Naive thymus-derived CD8-positive, alpha-beta T cell (primary cell): ENCODE data around the gene EFS. TPM values are rescaled to one million over a fixed set of nuclear protein-coding genes. Genes with fewer than 3 reads are reported as not detected.
"Not testable (repeated sequence)": the region's sequence is repeated elsewhere in the genome, so short reads cannot be mapped to it uniquely, and the experiment has no call there.

Source experiments
- ATAC-seq, 2 donors: fragments of 150-1000 bp; cut with Tn5 transposase in 1 of 2; sonication (Bioruptor Pico), chemical (Tn5 transposase) in 1 of 2; 1 replicate in 1 of 2; 2 replicates in 1 of 2; pipeline ENCODE4 v1.10.0; 2021; ENCODE audit warnings: mild to moderate bottlenecking in 2 of 2, moderate library complexity in 2 of 2
- POLR2A ChIA-PET: fragments of 350-600 bp; sonication (Branson Sonifier 250); formaldehyde crosslinking; loops from one replicate; lab custom pipeline; 2021; ENCODE audit warnings: antibody characterized with exemption; lab: Charles Lee
- DNase-seq, 10 donors: peaks; one replicate each; pipeline versions ENCODE4 v3.0.0 to v3.0.0-alpha.2; 2020 to 2022
- H3K27ac Mint-ChIP-seq, 10 donors: one replicate each; pipeline ENCODE4 v1.8.0; 2020 to 2022; ENCODE audit warnings: mild to moderate bottlenecking in 10 of 10, mixed read lengths in 10 of 10, moderate library complexity in 4 of 10, inconsistent platforms in 1 of 10
- H3K27me3 Mint-ChIP-seq, 5 donors: one replicate each; pipeline ENCODE4 v1.8.0; 2021 to 2022; ENCODE audit warnings: mixed read lengths in 5 of 5
- H3K36me3 Mint-ChIP-seq, 3 donors: one replicate each; pipeline ENCODE4 v1.8.0; 2020 to 2022; ENCODE audit warnings: mixed read lengths in 3 of 3, mild to moderate bottlenecking in 2 of 3, inconsistent platforms in 1 of 3
- H3K4me1 Mint-ChIP-seq, 4 donors: one replicate each; pipeline ENCODE4 v1.8.0; 2021 to 2022; ENCODE audit warnings: mixed read lengths in 4 of 4
- H3K4me3 Mint-ChIP-seq, 10 donors: one replicate each; pipeline ENCODE4 v1.8.0; 2020 to 2022; ENCODE audit warnings: mild to moderate bottlenecking in 10 of 10, mixed read lengths in 10 of 10, moderate library complexity in 6 of 10, inconsistent platforms in 1 of 10
- H3K9me3 Mint-ChIP-seq, 9 donors: one replicate each; pipeline ENCODE4 v1.8.0; 2020 to 2022; ENCODE audit warnings: mixed read lengths in 9 of 9, mild to moderate bottlenecking in 3 of 9, inconsistent platforms in 1 of 9, moderate library complexity in 1 of 9
- polyA plus RNA-seq, 3 donors: library from polyadenylated mRNA; unstranded; fragments of 300-500 nt; fragmentation: Illumina TruSeq; gene quantifications; one replicate each; pipeline ENCODE4 v1.2.3, GENCODE V29; 2021
- total RNA-seq, 8 experiments: library from RNA in 2 of 8; stranded (reverse) in 2 of 8; gene quantifications; one replicate each; pipeline ENCODE4 v1.2.3 and lab custom pipeline; 2021 to 2026

EFS gene
- total and polyA plus RNA-seq, 5 experiments from 2014 or later, result not detected

GRCh38 chr14:23348297-23348655 is 16.7 kb downstream of the EFS start:
- H3K27ac Mint-ChIP-seq, result no peak overlapping the region

GRCh38 chr14:23347406-23348296 is 17.3 kb downstream of the EFS start:
- no peak for DNase-seq
- POLR2A ChIA-PET, result interaction anchor here (0.6 kb wide), 1 partner anchor 89 kb away, joined by 3 read pairs; no protein-coding TSS in a partner anchor
- peaks cover 0 to 4% (median 0%) of the 10 kb centered on the region in 3 donors for H3K36me3 Mint-ChIP-seq
- peaks cover 7 to 13% (median 10%) of the 10 kb centered on the region in 4 donors for H3K4me1 Mint-ChIP-seq
- H3K4me3 Mint-ChIP-seq, result no peak overlapping the region
- no peaks in the 10 kb centered on the region for H3K9me3 Mint-ChIP-seq
- no peak for ATAC-seq
- H3K27ac Mint-ChIP-seq, result peak overlapping the region in 2 of 10 donors; percentile 5 to 40
- peaks cover 0 to 26% (median 11%) of the 10 kb centered on the region in 5 donors for H3K27me3 Mint-ChIP-seq

More at GRCh38 chr14:23348297-23348655, 16.7 kb downstream of the EFS start:
- ATAC-seq, result no peak
- H3K36me3 Mint-ChIP-seq, result peaks cover 0 to 4% (median 0%) of the 10 kb centered on the region in 3 donors
- peaks cover 0 to 27% (median 11%) of the 10 kb centered on the region in 5 donors for H3K27me3 Mint-ChIP-seq
- H3K9me3 Mint-ChIP-seq, result no peaks in the 10 kb centered on the region
- no peak for DNase-seq
- no peak overlapping the region for H3K4me3 Mint-ChIP-seq
- H3K4me1 Mint-ChIP-seq, result peaks cover 13 to 18% (median 15%) of the 10 kb centered on the region in 4 donors
- POLR2A ChIA-PET, result no interaction called here

DNA sequence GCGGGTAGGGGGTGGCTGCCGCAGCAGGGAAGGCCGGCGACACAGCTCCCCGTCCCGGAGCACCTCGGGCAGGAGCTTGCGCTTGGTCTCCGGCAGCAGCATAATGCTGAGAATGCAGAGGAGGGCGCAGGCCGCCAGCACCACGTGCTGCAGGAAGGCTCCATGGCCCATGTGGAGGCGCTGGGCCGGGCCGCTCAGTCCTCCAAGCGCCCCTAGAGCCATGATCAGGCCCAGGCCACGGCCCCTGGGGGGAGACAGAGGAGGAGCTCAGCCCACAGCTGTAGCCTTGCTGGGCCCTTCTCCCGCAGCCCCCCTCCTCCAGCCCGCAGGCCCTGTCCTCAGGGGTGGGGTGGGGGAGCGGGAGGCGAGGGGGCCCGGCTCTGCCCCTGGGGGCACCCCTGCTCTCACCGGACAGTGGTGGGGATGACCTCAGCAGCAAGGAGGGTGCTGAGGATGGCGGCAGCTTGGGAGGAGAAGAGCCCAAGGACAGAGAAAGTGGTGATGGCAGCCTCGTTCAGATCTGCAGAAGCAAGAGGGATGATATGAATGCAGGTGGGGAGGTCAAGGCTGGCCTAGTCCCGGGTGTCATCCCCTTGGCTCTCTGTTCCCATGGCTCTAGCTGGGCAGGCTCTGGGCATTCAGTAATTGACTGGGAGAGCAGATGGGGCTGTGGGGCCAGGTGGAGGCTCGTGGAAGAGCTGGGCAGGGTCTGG is 18.1 kb downstream of the EFS start:
- H3K9me3 Mint-ChIP-seq, result no peaks in the 10 kb centered on the region
- no peak overlapping the region for H3K4me3 Mint-ChIP-seq
- DNase-seq, result no peak
- H3K4me1 Mint-ChIP-seq, result peaks cover 6 to 13% (median 9%) of the 10 kb centered on the region in 4 donors
- H3K27ac Mint-ChIP-seq, result no peak overlapping the region
- peaks cover 0 to 26% (median 12%) of the 10 kb centered on the region in 5 donors for H3K27me3 Mint-ChIP-seq
- POLR2A ChIA-PET, result interaction anchor here (0.6 kb wide), 1 partner anchor 88 kb away, joined by 3 read pairs; no protein-coding TSS in a partner anchor
- ATAC-seq, result no peak
- H3K36me3 Mint-ChIP-seq, result peaks cover 0 to 4% (median 0%) of the 10 kb centered on the region in 3 donors

DNA sequence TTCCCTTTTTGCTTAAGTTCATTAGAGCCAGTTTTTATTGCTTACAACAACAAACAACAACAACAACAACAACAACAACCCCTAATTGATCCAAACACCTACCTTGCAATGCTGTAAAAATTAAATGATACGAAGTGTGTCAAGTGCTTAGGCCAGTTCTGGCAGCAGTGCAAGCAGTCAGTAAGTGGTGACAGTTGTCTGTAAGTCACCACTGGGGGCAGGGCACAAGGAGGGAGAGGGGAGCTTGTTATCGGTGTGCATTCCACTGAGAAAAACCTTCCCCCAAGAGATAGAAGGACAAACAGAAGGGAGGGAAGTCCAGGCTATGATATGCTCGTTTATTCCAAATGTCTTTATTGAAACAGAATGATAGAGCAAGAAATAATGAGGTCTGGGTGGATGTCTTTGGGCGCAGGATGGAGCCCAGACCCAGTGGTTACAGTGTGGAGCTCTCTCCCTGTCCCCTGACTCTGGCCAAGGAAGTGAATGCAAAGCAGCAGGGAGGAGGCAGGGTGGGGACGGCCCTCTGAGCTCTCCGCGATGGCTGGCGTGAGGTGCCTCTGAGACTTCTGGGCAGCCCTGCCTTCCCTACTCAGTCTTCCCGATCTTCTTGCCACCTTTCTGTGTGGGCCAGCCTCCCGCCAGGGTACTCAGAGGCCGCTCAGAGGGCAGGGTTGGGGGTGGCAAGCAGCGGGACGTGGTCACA is 18.8 kb downstream of the EFS start:
- H3K4me1 Mint-ChIP-seq, result peaks cover 2 to 11% (median 5%) of the 10 kb centered on the region in 4 donors
- POLR2A ChIA-PET, result no interaction called here
- no peak overlapping the region for H3K4me3 Mint-ChIP-seq
- H3K9me3 Mint-ChIP-seq, result no peaks in the 10 kb centered on the region
- H3K27me3 Mint-ChIP-seq, result peaks cover 0 to 21% (median 10%) of the 10 kb centered on the region in 5 donors
- peak overlapping the region in 3 of 10 donors; percentile 41 to 74 (median 63) for H3K27ac Mint-ChIP-seq
- DNase-seq, result no peak
- ATAC-seq, result no peak
- H3K36me3 Mint-ChIP-seq, result peaks cover 0 to 4% (median 0%) of the 10 kb centered on the region in 3 donors

GRCh38 chr14:23344481-23344880 is 20.5 kb downstream of the EFS start:
- H3K27me3 Mint-ChIP-seq, result peaks cover 0 to 7% (median 0%) of the 10 kb centered on the region in 5 donors
- H3K27ac Mint-ChIP-seq, result peak overlapping the region in 1 of 10 donors; percentile 47
- peaks cover 0 to 3% (median 0%) of the 10 kb centered on the region in 9 donors for H3K9me3 Mint-ChIP-seq
- POLR2A ChIA-PET, result no interaction called here
- DNase-seq (no peak), ATAC-seq (no peak)
- H3K4me1 Mint-ChIP-seq, result peaks cover 0 to 3% (median 0%) of the 10 kb centered on the region in 4 donors
- H3K4me3 Mint-ChIP-seq, result no peak overlapping the region
- no peaks in the 10 kb centered on the region for H3K36me3 Mint-ChIP-seq

DNA sequence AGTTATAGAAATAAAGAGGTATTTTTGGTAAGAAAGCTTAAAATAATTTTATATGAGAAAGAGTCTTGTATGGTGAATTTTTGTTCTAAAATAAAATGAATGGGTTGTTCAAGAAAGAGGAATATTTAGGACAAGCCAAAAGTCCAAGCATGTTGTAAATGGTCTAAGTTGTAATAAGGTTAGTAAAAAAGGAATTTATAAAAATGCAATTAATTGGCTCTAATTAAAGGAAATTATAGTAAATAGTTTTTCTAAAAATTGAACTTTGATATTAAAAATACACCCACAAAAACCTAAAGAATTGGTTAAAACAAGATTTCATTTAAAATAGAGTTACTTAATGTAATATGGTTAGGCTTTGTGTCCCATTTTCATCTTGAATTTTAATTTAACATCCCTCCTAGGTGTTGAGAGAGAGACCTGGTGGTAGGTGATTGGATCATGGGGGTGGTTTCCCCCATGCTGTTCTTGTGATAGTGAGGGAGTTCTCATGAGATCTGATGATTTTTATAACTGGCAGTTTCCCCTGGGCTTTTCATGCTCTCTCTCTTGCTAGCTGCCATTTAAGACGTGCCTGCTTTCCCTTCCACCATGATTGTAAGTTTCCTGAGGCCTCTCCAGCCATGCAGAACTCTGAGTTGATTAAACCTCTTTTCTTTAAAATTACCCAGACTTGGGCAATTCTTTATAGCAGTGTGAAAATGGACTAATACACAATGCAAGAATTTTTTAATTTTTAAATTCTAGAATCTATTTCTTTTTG is 25.3 kb downstream of the EFS start:
- Mint-ChIP-seq H3K27ac (no peak overlapping the region), H3K27me3 (peaks cover 2 to 31% (median 16%) of the 10 kb centered on the region in 5 donors), H3K4me3 (no peak overlapping the region), H3K4me1 (no peaks in the 10 kb centered on the region), H3K9me3 (peaks cover 0 to 3% (median 0%) of the 10 kb centered on the region in 9 donors), H3K36me3 (no peaks in the 10 kb centered on the region)
- DNase-seq (no peak), ATAC-seq (no peak)
- POLR2A ChIA-PET, result no interaction called here

- Mint-ChIP-seq H3K27me3 (peaks cover 2 to 32% (median 13%) of the 10 kb centered on the region in 5 donors), H3K4me1 (no peaks in the 10 kb centered on the region), H3K27ac (no peak overlapping the region), H3K9me3 (peaks cover 0 to 3% (median 0%) of the 10 kb centered on the region in 9 donors), H3K36me3 (no peaks in the 10 kb centered on the region), H3K4me3 (no peak overlapping the region)
- ATAC-seq (no peak), DNase-seq (no peak)
- POLR2A ChIA-PET, result no interaction called here
Measured at GRCh38 chr14:23335623-23336022, 29.3 kb downstream of the EFS start.

GRCh38 chr14:23327947-23328744 is 36.8 kb downstream of the EFS start:
- H3K27me3 Mint-ChIP-seq, result no peaks in the 10 kb centered on the region
- H3K9me3 Mint-ChIP-seq, result no peaks in the 10 kb centered on the region
- peaks cover 0 to 31% (median 4%) of the 10 kb centered on the region in 3 donors for H3K36me3 Mint-ChIP-seq
- POLR2A ChIA-PET, result interaction anchor here (1.2 kb wide), 2 partner anchors 8 to 239 kb away, joined by 6 to 9 read pairs; partner anchors contain the start of gene AP1G2
- ATAC-seq (peak; percentile 73 to 81), DNase-seq (peak in 9 of 10 donors; percentile 34 to 81 (median 59))
- H3K4me1 Mint-ChIP-seq, result peaks cover 2 to 9% (median 5%) of the 10 kb centered on the region in 4 donors
- H3K4me3 Mint-ChIP-seq, result no peak overlapping the region
- H3K27ac Mint-ChIP-seq, result peak overlapping the region in 1 of 10 donors; percentile 63

DNA sequence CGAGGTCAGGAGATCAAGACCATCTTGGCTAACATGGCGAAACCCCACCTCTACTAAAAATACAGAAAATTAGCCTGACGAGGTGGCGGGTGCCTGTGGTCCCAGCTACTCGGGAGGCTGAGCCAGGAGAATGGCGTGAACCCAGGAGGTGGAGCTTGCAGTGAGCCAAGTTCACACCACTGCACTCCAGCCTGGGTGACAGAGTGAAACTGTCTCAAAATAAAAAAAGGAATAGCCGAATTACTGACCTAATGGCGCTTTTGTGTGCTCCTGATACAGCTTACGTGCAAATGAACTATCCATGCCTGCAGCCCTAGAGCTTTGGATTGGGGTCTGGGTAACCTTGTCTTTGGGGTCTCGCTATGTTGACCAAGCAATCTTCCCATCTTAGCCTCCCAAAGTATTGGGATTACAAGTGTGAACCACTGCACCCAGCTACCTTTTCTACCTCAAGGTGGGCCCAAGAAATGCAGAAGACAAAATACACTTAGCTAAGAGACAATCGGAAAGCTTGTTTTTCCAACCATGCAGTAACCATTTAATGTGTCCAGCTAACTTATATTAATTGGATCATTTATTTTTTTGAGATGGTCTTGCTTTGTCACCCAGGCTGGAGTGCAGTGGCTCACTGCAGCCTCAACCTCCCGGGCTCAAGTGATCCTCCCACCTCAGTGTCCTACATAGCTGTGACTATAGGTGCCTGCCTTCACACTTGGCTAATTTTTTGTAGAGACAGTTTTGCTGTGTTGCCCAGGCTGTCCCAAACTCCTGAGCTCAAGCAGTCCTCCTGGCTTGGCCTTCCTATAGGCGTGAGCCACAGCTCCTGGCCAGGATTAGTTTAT is 38.3 kb downstream of the EFS start:
- H3K27ac Mint-ChIP-seq, result peak overlapping the region in 6 of 10 donors; percentile 19 to 69 (median 54)
- H3K27me3 Mint-ChIP-seq, result no peaks in the 10 kb centered on the region
- no peaks in the 10 kb centered on the region for H3K9me3 Mint-ChIP-seq
- ATAC-seq (no peak), DNase-seq (no peak)
- H3K36me3 Mint-ChIP-seq, result peaks cover 0 to 42% (median 4%) of the 10 kb centered on the region in 3 donors
- no peak overlapping the region for H3K4me3 Mint-ChIP-seq
- POLR2A ChIA-PET, result interaction anchor here (1.3 to 2.2 kb wide), 2 partner anchors 25 to 53 kb away, joined by 4 to 14 read pairs; partner anchors contain the start of gene PPP1R3E
- H3K4me1 Mint-ChIP-seq, result peaks cover 16 to 22% (median 18%) of the 10 kb centered on the region in 4 donors

DNA sequence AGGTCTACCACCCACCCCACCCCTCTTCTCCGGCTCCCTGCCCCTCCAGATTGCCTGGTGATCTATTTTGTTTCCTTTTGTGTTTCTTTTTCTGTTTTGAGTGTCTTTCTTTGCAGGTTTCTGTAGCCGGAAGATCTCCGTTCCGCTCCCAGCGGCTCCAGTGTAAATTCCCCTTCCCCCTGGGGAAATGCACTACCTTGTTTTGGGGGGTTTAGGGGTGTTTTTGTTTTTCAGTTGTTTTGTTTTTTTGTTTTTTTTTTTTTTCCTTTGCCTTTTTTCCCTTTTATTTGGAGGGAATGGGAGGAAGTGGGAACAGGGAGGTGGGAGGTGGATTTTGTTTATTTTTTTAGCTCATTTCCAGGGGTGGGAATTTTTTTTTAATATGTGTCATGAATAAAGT is 39.2 kb downstream of the EFS start:
- H3K27me3 Mint-ChIP-seq, H3K4me3 Mint-ChIP-seq, DNase-seq, ATAC-seq, H3K9me3 Mint-ChIP-seq: not testable (repeated sequence)
- Mint-ChIP-seq H3K27ac (peak overlapping the region in 5 of 10 donors; percentile 15 to 80 (median 51)), H3K36me3 (peaks cover 0 to 42% (median 4%) of the 10 kb centered on the region in 3 donors), H3K4me1 (peaks cover 16 to 24% (median 20%) of the 10 kb centered on the region in 4 donors)
- POLR2A ChIA-PET, result interaction anchor here (2.2 kb wide), 1 partner anchor 24 kb away, joined by 14 read pairs; the partner anchor contains the start of gene PPP1R3E
